Measurements from ENCODE around the gene ARL4C. TPM values are rescaled to one million over a fixed set of nuclear protein-coding genes. Genes with fewer than 3 reads are reported as not detected.

The ARL4C gene
- total RNA-seq, 1 donor from 2014 or later, result 2.7 TPM

GRCh38 chr2:234448506-234449184 is 48.2 kb downstream of the ARL4C start:
- no peak for DNase-seq
- H3K9me3 ChIP-seq (replicated peaks), result no peaks in the 10 kb centered on the region
- peaks cover 19% of the 10 kb centered on the region for H3K4me1 ChIP-seq
- no peak overlapping the region for H3K4me3 ChIP-seq
- no peak for TF ChIP-seq CTCF (IDR thresholded peaks at IDR 0.05; ENCODE audit: borderline replicate concordance)
- no peaks in the 10 kb centered on the region for H3K27me3 ChIP-seq (ENCODE audit: low read depth)
- intact Hi-C loops (cut with micrococcal nuclease), result no loop called here
- no peak overlapping the region for H3K27ac ChIP-seq (replicated peaks)
- no peaks in the 10 kb centered on the region for H3K36me3 ChIP-seq

GRCh38 chr2:234447963-234448362 is 48.9 kb downstream of the ARL4C start:
- DNase-seq, result no peak
- Histone ChIP-seq H3K27ac (replicated peaks) (no peak overlapping the region), H3K4me1 (peaks cover 19% of the 10 kb centered on the region), H3K36me3 (no peaks in the 10 kb centered on the region), H3K4me3 (no peak overlapping the region), H3K27me3 (ENCODE audit: low read depth) (no peaks in the 10 kb centered on the region), H3K9me3 (replicated peaks) (no peaks in the 10 kb centered on the region)
- no peak for TF ChIP-seq CTCF (IDR thresholded peaks at IDR 0.05; ENCODE audit: borderline replicate concordance)
- intact Hi-C loops (cut with micrococcal nuclease), result no loop called here

- Histone ChIP-seq H3K9me3 (replicated peaks) (no peaks in the 10 kb centered on the region), H3K36me3 (no peaks in the 10 kb centered on the region), H3K4me3 (no peak overlapping the region), H3K4me1 (peaks cover 19% of the 10 kb centered on the region), H3K27me3 (ENCODE audit: low read depth) (no peaks in the 10 kb centered on the region), H3K27ac (replicated peaks) (no peak overlapping the region)
- TF ChIP-seq CTCF (IDR thresholded peaks at IDR 0.05; ENCODE audit: borderline replicate concordance), result no peak
- intact Hi-C loops (cut with micrococcal nuclease), result no loop called here
- DNase-seq, result no peak
These were observed 49.7 kb downstream of the ARL4C start for GRCh38 chr2:234447189-234447588.

GRCh38 chr2:234446404-234447076 is 50.3 kb downstream of the ARL4C start:
- intact Hi-C loops (cut with micrococcal nuclease), result no loop called here
- H3K27ac ChIP-seq (replicated peaks), result peak overlapping the region; percentile 62

GRCh38 chr2:234444893-234445292 is 52.0 kb downstream of the ARL4C start:
- Histone ChIP-seq H3K4me3 (no peak overlapping the region), H3K27ac (replicated peaks) (peak overlapping the region; percentile 62), H3K9me3 (replicated peaks) (no peaks in the 10 kb centered on the region), H3K27me3 (ENCODE audit: low read depth) (no peaks in the 10 kb centered on the region), H3K4me1 (peaks cover 19% of the 10 kb centered on the region), H3K36me3 (no peaks in the 10 kb centered on the region)
- intact Hi-C loops (cut with micrococcal nuclease), result no loop called here
- no peak for TF ChIP-seq CTCF (IDR thresholded peaks at IDR 0.05; ENCODE audit: borderline replicate concordance)
- DNase-seq, result peak; percentile 24

More at GRCh38 chr2:234446404-234447076, 50.3 kb downstream of the ARL4C start:
- Histone ChIP-seq H3K9me3 (replicated peaks) (no peaks in the 10 kb centered on the region), H3K4me3 (no peak overlapping the region), H3K27me3 (ENCODE audit: low read depth) (no peaks in the 10 kb centered on the region), H3K4me1 (peaks cover 19% of the 10 kb centered on the region), H3K36me3 (no peaks in the 10 kb centered on the region)
- peak; percentile 63 for DNase-seq
- TF ChIP-seq CTCF (IDR thresholded peaks at IDR 0.05; ENCODE audit: borderline replicate concordance), result no peak

Data from left ventricle myocardium inferior (tissue), 1 donor.